ENCODE results near the gene HOXC9.

The HOXC9 gene

DNA sequence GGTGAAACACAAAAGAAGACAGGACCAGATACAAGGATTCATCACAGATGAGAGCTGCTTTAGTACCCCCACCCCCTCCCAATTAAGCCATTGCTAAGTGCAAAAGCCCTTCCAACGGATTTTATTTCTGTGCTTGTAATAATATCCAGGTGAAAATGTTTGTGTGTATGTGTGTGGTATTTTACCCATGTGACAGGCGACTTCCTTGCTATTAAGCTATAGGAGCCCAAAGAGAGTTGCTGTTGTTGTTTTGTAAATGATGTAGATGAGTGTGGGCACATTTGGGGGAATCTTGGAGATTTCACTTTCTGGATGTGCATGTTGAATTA, 50.5 kb downstream of the HOXC9 start:
- Histone ChIP-seq H2AFZ (ENCODE audit: low read length) (no peak overlapping the region), H3K4me2 (ENCODE audit: low read depth, low read length, poor library complexity, severe bottlenecking) (no peak overlapping the region), H3K27me3 (ENCODE audit: insufficient read depth, low read length, poor library complexity, severe bottlenecking) (no peaks in the 10 kb centered on the region), H3K79me2 (ENCODE audit: insufficient read depth, low read length) (peaks cover 75% of the 10 kb centered on the region), H3K9me3 (ENCODE audit: insufficient read depth, low read depth, low read length) (no peaks in the 10 kb centered on the region), H4K20me1 (ENCODE audit: insufficient read depth, low read length, poor library complexity, severe bottlenecking) (peaks cover 68% of the 10 kb centered on the region), H3K9ac (ENCODE audit: low read depth, low read length, poor library complexity, severe bottlenecking) (no peak overlapping the region), H3K9me2 (replicated peaks; ENCODE audit: low read depth, low read length) (no peaks in the 10 kb centered on the region), H3K4me3 (ENCODE audit: low read length, poor library complexity, severe bottlenecking) (no peak overlapping the region), H3F3A (ENCODE audit: low read depth) (no peaks in the 10 kb centered on the region), H3K4me1 (ENCODE audit: insufficient read depth, low read length, poor library complexity, severe bottlenecking) (peaks cover 41% of the 10 kb centered on the region), H3K36me3 (ENCODE audit: insufficient read depth, low read length) (peaks cover 24% of the 10 kb centered on the region)
- TF ChIP-seq EZH2phosphoT487 (IDR thresholded peaks at IDR 0.05; ENCODE audit: borderline replicate concordance): no peak
- TF ChIP-seq, protein P1, sequence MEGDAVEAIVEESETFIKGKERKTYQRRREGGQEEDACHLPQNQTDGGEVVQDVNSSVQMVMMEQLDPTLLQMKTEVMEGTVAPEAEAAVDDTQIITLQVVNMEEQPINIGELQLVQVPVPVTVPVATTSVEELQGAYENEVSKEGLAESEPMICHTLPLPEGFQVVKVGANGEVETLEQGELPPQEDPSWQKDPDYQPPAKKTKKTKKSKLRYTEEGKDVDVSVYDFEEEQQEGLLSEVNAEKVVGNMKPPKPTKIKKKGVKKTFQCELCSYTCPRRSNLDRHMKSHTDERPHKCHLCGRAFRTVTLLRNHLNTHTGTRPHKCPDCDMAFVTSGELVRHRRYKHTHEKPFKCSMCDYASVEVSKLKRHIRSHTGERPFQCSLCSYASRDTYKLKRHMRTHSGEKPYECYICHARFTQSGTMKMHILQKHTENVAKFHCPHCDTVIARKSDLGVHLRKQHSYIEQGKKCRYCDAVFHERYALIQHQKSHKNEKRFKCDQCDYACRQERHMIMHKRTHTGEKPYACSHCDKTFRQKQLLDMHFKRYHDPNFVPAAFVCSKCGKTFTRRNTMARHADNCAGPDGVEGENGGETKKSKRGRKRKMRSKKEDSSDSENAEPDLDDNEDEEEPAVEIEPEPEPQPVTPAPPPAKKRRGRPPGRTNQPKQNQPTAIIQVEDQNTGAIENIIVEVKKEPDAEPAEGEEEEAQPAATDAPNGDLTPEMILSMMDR (conservative IDR thresholded peaks at IDR 0.05; ENCODE audit: low read length): no peak

DNA sequence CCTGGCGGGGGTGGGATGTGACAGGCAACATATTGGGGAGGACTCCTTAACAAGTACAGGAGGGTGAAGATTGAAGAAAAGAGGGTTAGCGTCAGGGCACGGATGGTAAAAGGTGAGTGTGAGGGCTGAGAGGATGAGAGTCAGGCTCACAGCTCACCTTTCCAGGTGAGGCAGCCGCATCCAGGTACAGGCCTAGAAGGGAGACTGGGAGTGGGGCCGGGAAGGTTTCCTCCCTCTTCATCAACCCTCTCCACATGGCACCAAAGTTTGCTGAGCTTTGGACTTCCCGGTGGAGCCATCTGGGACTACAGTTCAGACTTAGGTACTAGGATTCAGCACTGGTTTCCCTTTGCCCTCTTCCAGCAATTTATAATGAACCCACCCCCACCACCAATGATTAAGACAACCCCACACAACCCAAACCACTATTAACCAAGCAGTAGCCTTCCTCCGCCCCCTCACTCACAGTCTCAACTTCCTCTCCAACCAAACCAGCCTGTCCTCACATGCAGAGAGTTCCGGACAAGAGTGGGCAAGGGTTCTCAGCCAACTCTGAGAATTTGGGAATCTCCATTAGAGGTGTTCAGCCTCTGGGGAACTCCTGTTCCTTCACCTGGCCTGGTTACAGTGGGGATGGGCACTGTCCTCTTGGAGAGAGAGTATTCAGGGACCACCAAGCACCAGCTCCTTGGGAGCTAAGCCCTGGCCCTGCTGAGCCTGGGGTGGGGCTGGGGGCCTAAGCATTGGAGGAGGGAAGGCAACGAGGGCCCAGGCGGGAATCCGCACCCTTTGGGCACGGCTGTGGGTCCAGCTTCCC, 51.3 kb downstream of the HOXC9 start:
- H4K20me1 ChIP-seq (ENCODE audit: insufficient read depth, low read length, poor library complexity, severe bottlenecking): peaks cover 60% of the 10 kb centered on the region
- H3K9ac ChIP-seq (ENCODE audit: low read depth, low read length, poor library complexity, severe bottlenecking): no peak overlapping the region
- H2AFZ ChIP-seq (ENCODE audit: low read length): no peak overlapping the region
- H3K4me1 ChIP-seq (ENCODE audit: insufficient read depth, low read length, poor library complexity, severe bottlenecking): peaks cover 40% of the 10 kb centered on the region
- no peaks in the 10 kb centered on the region for H3K9me3 ChIP-seq (ENCODE audit: insufficient read depth, low read depth, low read length)
- H3K4me3 ChIP-seq (ENCODE audit: low read length, poor library complexity, severe bottlenecking): no peak overlapping the region
- H3K27me3 ChIP-seq (ENCODE audit: insufficient read depth, low read length, poor library complexity, severe bottlenecking): no peaks in the 10 kb centered on the region
- TF ChIP-seq, protein P1 (conservative IDR thresholded peaks at IDR 0.05; ENCODE audit: low read length): no peak
- TF ChIP-seq EZH2phosphoT487 (IDR thresholded peaks at IDR 0.05; ENCODE audit: borderline replicate concordance): no peak
- H3K4me2 ChIP-seq (ENCODE audit: low read depth, low read length, poor library complexity, severe bottlenecking): no peak overlapping the region
- H3K36me3 ChIP-seq (ENCODE audit: insufficient read depth, low read length): peaks cover 32% of the 10 kb centered on the region
- H3K79me2 ChIP-seq (ENCODE audit: insufficient read depth, low read length): peaks cover 67% of the 10 kb centered on the region
- H3F3A ChIP-seq (ENCODE audit: low read depth): no peaks in the 10 kb centered on the region
- H3K9me2 ChIP-seq (replicated peaks; ENCODE audit: low read depth, low read length): no peaks in the 10 kb centered on the region

DNA sequence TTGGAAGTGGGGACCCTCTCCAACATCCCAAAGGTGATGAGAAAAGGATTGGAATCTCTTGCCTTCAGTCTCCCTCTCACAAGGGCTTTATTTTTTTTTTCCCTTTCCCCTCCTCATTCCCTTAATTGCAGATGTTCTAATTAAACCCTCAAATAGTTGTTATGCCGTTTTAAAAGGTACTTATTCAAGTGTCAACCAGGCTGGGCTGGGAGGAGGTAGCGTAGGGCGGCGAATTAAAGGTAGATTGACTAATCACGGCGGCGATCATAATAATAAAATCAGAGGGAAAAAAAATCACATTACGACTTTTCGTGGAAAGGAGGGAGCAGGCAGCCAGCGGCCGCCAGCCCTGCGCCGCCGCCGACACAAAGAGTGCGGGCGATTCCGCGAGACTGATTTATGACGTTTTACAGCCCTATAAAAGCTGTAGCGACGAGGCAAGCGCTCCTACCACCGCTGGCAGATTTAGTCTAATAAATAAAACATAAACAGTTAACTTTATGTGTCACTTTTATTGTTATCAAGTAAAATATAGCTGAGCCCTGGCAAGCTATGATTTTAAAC, 52.0 kb downstream of the HOXC9 start:
- peaks cover 60% of the 10 kb centered on the region for H3K79me2 ChIP-seq (ENCODE audit: insufficient read depth, low read length)
- TF ChIP-seq, protein P1 (conservative IDR thresholded peaks at IDR 0.05; ENCODE audit: low read length): no peak
- no peak for TF ChIP-seq EZH2phosphoT487 (IDR thresholded peaks at IDR 0.05; ENCODE audit: borderline replicate concordance)
- H2AFZ ChIP-seq (ENCODE audit: low read length): no peak overlapping the region
- H3K9ac ChIP-seq (ENCODE audit: low read depth, low read length, poor library complexity, severe bottlenecking): no peak overlapping the region
- no peaks in the 10 kb centered on the region for H3K9me2 ChIP-seq (replicated peaks; ENCODE audit: low read depth, low read length)
- peaks cover 33% of the 10 kb centered on the region for H3K36me3 ChIP-seq (ENCODE audit: insufficient read depth, low read length)
- H3K4me1 ChIP-seq (ENCODE audit: insufficient read depth, low read length, poor library complexity, severe bottlenecking): peaks cover 40% of the 10 kb centered on the region
- H3K4me2 ChIP-seq (ENCODE audit: low read depth, low read length, poor library complexity, severe bottlenecking): peak overlapping the region; percentile 8
- no peaks in the 10 kb centered on the region for H3K27me3 ChIP-seq (ENCODE audit: insufficient read depth, low read length, poor library complexity, severe bottlenecking)
- no peaks in the 10 kb centered on the region for H3K9me3 ChIP-seq (ENCODE audit: insufficient read depth, low read depth, low read length)
- H3F3A ChIP-seq (ENCODE audit: low read depth): no peaks in the 10 kb centered on the region
- H4K20me1 ChIP-seq (ENCODE audit: insufficient read depth, low read length, poor library complexity, severe bottlenecking): peaks cover 53% of the 10 kb centered on the region
- H3K4me3 ChIP-seq (ENCODE audit: low read length, poor library complexity, severe bottlenecking): no peak overlapping the region

Measured in Loucy (cell line).